GM10266 (cell line): Measurements from ENCODE around the gene KAZN.

Experiments
- DNase-seq: peaks from one replicate; pipeline ENCODE4 v3.0.0; 2012; ENCODE audit errors: extremely low spot score
- TF ChIP-seq, protein P1 (sequence below): IDR thresholded peaks from 2 replicates; pipeline ENCODE4 v1.5.1; 2012; ENCODE audit warnings: mild to moderate bottlenecking, low read depth; ENCODE audit not compliant: control insufficient read depth, insufficient read depth; ENCODE audit errors: missing control alignments

KAZN gene

DNA sequence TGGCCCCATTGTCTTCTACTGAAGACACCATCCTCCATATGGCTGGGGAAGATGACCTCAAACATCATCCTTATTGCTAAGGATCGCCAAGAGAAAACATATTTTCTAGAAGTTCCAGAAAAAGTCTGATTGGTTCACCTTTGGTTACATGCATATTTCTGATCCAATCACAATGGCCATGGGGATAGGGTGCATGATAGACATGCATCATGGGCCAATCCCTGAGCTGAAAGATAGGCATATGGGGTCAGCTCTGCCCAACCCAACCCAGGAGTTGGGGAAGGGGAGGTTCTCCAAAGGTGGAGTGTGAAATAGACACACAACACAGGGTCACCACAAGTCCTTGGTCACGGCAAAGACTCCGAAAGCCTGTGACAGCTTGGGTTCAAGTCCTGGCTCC lies 278.7 kb downstream of the KAZN start:
- TF ChIP-seq, protein P1, sequence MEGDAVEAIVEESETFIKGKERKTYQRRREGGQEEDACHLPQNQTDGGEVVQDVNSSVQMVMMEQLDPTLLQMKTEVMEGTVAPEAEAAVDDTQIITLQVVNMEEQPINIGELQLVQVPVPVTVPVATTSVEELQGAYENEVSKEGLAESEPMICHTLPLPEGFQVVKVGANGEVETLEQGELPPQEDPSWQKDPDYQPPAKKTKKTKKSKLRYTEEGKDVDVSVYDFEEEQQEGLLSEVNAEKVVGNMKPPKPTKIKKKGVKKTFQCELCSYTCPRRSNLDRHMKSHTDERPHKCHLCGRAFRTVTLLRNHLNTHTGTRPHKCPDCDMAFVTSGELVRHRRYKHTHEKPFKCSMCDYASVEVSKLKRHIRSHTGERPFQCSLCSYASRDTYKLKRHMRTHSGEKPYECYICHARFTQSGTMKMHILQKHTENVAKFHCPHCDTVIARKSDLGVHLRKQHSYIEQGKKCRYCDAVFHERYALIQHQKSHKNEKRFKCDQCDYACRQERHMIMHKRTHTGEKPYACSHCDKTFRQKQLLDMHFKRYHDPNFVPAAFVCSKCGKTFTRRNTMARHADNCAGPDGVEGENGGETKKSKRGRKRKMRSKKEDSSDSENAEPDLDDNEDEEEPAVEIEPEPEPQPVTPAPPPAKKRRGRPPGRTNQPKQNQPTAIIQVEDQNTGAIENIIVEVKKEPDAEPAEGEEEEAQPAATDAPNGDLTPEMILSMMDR: no peak
- no peak for DNase-seq

DNA sequence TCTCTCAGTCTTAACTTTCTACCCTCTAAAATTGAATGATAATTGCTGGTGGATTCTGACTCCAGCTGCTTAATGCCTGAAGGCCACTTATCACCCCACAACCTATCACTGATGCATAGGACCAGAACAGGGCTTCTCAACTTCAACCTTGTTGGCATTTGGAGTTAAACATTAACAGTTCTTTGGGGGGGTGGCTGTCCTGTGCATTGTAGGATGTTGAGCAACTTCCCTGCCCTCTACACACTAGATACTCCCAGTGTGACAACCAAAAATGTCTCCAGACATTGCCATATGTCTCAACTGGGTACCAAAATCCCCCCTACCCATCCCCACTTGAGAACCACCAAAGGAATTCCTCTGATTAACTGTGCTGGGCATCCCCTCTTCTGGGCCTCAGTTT lies 279.6 kb downstream of the KAZN start:
- no peak for DNase-seq
- TF ChIP-seq, protein P1: no peak

- no peak for DNase-seq
- TF ChIP-seq, protein P1: no peak
These were observed 280.5 kb downstream of the KAZN start for GRCh38 chr1:14878951-14879350.

GRCh38 chr1:14880456-14881316 lies 282.2 kb downstream of the KAZN start:
- no peak for DNase-seq
- TF ChIP-seq, protein P1: no peak

- TF ChIP-seq, protein P1: no peak
- no peak for DNase-seq
These were observed 283.5 kb downstream of the KAZN start for GRCh38 chr1:14881775-14882672.

DNA sequence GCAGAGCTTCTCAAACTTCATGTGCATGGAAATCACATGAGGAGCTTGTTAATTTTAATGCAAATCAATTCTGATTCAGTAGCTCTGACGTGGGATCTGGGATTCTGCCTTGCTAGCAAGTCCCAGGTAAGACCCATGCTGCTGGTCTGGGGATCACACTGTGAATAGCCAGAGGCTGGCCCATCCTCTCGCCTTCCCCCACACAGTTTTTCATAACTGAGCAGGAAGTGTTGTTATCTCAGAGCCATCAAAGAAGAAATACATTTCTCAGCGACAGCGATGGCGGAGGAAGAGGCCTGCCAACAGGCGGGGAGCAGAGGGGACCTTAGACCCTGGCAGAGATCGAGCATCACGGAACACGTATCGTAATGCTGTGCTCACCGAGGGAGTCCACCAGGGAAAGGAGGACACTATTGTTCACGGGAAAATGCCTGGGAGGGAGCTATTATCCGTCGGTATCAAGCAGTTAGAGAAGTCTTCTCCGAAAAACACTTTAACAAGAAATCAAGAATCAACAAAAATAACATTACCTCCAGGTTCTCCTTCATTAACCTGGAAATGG lies 286.2 kb downstream of the KAZN start:
- TF ChIP-seq, protein P1: no peak
- no peak for DNase-seq
